Measurements from ENCODE around the gene PIEZO1.

GRCh38 chr16:88816736-88817535, 31.9 kb upstream of the PIEZO1 start:
- TF ChIP-seq CTCF (IDR thresholded peaks at IDR 0.05) (no peak), POLR2A (IDR thresholded peaks at IDR 0.05) (no peak)

All from heart left ventricle (tissue), 13 donors.